HG02798 (cell line): ENCODE results near the gene RTEL1.

Source experiments
- ATAC-seq: cut with Tn5 transposase; IDR thresholded peaks from one replicate; pipeline ENCODE4 v1.9.1; 2021; ENCODE audit warnings: mild to moderate bottlenecking; ENCODE audit not compliant: unreplicated experiment, poor library complexity

Gene RTEL1

DNA sequence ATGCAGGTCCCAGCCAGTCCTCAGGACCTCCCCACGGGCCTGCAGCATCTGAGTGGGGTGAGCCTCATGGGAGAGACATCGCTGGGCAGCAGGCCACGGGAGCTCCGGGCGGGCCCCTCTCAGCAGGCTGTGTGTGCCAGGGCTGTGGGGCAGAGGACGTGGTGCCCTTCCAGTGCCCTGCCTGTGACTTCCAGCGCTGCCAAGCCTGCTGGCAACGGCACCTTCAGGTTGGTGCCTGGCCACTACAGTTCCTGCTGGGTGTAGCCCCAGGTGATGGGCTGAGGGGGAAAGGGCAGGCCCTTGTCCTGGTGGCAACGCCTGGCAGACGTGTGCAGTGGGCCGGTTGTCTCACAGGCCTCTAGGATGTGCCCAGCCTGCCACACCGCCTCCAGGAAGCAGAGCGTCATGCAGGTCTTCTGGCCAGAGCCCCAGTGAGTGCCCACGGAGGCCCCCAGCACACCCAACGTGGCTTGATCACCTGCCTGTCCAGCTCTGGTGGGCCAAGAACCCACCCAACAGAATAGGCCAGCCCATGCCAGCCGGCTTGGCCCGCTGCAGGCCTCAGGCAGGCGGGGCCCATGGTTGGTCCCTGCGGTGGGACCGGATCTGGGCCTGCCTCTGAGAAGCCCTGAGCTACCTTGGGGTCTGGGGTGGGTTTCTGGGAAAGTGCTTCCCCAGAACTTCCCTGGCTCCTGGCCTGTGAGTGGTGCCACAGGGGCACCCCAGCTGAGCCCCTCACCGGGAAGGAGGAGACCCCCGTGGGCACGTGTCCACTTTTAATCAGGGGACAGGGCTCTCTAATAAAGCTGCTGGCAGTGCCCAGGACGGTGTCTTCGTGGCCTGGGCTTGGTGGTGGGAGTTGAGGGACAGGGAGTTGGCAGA is 37.6 kb downstream of the RTEL1 start:
- no peak for ATAC-seq

DNA sequence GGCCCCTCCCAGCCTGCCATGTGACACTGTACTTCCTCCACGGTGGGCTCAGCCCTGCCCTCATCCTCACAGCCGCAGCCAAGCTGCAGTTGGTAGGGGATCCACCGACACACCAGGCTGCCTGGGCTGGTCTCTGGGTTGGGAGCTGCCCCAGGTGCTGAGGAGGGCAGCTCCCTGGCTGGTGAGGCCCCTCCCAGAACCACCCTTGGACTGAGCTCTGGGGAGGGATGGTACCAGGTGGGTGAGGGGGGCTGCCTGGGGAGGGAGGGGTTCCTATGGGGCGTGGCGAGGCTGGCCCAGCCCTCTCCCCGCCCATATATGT is 38.2 kb downstream of the RTEL1 start:
- no peak for ATAC-seq

DNA sequence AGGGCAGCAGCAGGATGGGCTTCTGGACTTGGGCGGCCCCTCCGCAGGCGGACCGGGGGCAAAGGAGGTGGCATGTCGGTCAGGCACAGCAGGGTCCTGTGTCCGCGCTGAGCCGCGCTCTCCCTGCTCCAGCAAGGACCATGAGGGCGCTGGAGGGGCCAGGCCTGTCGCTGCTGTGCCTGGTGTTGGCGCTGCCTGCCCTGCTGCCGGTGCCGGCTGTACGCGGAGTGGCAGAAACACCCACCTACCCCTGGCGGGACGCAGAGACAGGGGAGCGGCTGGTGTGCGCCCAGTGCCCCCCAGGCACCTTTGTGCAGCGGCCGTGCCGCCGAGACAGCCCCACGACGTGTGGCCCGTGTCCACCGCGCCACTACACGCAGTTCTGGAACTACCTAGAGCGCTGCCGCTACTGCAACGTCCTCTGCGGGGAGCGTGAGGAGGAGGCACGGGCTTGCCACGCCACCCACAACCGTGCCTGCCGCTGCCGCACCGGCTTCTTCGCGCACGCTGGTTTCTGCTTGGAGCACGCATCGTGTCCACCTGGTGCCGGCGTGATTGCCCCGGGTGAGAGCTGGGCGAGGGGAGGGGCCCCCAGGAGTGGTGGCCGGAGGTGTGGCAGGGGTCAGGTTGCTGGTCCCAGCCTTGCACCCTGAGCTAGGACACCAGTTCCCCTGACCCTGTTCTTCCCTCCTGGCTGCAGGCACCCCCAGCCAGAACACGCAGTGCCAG is 38.7 kb downstream of the RTEL1 start, which contains the start of gene TNFRSF6B:
TNFRSF6B (plus strand) TSS at position 25 of the 729 bp plus-strand sequence; CDS start at position 141, 116 bp downstream.
- ATAC-seq, result no peak

DNA sequence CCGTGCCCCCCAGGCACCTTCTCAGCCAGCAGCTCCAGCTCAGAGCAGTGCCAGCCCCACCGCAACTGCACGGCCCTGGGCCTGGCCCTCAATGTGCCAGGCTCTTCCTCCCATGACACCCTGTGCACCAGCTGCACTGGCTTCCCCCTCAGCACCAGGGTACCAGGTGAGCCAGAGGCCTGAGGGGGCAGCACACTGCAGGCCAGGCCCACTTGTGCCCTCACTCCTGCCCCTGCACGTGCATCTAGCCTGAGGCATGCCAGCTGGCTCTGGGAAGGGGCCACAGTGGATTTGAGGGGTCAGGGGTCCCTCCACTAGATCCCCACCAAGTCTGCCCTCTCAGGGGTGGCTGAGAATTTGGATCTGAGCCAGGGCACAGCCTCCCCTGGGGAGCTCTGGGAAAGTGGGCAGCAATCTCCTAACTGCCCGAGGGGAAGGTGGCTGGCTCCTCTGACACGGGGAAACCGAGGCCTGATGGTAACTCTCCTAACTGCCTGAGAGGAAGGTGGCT is 39.3 kb downstream of the RTEL1 start:
- ATAC-seq, result no peak

DNA sequence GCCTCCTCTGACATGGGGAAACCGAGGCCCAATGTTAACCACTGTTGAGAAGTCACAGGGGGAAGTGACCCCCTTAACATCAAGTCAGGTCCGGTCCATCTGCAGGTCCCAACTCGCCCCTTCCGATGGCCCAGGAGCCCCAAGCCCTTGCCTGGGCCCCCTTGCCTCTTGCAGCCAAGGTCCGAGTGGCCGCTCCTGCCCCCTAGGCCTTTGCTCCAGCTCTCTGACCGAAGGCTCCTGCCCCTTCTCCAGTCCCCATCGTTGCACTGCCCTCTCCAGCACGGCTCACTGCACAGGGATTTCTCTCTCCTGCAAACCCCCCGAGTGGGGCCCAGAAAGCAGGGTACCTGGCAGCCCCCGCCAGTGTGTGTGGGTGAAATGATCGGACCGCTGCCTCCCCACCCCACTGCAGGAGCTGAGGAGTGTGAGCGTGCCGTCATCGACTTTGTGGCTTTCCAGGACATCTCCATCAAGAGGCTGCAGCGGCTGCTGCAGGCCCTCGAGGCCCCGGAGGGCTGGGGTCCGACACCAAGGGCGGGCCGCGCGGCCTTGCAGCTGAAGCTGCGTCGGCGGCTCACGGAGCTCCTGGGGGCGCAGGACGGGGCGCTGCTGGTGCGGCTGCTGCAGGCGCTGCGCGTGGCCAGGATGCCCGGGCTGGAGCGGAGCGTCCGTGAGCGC is 39.9 kb downstream of the RTEL1 start:
- ATAC-seq, result no peak

DNA sequence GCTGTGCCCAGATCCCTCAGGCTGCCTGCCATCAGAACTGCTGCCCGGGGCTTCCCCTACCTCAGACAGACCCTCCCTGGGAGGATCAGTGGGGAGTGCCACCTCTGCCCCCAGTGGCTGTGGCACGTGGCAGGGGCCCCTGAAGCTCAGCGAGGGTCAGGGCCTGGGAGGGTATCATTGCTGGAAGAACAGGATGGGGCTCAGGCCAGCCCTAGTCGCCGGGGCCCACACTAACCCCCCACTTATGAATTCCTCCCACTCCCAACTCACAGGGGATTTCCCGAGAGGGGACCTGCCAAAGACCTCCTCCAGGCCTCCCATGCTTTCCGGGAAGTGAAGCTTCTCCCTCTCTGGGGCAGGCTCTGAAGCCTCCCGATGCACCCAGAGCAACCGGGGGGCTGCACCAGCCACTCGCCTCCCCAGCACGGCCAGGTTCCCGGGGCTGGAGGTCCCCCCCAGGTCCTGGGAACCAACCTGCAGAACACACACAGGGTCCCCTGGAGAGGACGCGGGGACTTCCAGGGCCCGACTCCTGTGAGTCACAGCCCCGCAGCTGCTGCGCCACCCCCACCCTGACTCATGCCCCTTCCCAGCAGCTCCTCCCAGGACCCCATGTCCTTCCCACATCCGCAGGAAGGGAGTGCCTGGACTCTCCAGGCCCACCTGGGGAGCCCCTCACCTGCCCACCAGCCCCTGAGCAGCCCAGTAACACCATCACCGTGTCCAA is 40.8 kb downstream of the RTEL1 start:
- no peak for ATAC-seq

DNA sequence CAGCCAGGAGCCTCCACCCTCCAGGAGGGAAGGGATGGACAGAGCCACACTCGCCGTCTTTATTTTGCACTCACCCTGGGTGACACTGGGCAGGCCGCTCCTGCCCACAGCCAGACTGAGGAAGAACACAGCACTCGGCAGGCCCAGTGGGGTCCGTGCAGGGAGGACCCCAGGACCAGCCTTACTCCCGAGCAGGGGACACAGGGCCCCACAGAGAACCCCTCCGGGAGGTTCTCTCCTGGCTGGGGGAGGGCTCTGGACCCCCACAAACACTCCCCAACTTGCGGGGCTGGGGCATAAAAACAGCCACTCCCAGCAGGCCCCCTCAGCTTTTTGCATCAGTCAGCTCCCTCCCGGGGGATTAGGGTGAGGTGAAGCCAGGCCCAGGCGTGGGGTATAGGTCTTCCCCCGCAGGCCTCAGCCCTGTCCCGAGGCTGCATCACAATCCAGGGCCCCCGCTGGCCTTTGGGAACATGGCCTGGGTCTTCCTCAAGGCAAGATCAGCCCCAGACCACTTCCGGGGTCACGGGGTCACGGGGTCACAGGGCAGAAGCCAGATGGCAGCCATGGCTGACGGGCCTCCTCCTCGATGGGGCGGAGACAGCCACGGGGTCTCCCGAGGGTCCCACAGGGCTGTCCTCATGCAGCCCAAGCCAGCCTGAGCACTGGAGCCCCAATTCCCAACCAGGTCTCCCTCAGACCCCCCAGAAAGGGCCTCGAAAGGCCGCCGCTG is 41.5 kb downstream of the RTEL1 start:
- ATAC-seq, result no peak

DNA sequence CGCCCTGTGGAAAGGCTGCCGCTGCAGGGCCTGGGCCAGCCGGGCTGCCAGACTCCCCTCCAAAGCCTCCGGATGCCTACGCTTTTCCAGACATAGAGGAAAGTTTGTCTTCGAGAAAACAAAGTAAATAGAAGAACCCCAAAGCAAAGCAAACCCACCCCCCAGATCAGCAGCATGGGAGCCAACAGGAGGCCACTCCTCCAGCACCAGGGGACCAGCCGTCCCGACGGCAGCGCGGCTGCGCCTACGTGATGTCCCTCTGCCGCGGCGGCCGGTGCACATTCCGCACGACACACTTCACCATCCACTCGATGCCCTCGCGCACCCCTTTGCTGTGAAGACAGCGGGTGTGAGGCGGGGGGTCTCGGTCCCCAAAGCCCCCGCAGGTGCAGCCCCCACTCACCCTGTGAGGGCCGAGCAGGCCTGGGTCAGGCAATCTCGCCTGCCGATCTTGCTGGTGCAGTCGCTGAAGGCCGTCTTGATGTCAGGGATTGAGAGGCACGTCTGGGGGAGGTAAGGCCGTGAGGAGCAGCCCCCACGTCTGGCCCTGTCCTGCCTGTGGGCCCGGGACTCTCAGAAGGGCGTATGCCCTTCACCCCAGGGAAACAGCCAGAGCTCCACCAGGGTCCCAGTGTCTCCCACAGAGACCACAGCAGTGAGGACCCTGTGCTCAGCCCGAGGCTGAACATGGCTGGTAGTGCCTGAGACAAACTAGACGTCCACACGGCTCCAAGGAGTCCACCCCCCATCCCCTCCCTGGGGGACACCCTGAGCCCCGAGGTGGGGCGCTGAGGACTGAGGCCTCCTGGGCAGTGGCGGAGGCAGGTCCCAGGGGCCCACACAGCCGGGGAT is 42.3 kb downstream of the RTEL1 start:
- no peak for ATAC-seq

DNA sequence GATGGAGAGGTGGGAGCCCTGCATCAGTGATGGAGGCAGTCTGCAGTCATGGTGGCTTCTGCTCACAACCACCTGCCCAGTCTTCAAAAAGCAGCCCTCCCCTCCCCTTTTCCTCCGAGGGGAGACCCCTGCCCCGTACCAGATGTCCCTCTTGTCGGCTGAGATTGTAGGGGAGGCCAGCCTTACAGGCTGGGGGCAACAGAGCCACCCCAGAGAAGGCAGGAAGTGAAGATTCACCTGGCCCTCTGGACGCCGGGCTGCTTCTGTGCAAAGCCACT is 42.9 kb downstream of the RTEL1 start:
- no peak for ATAC-seq

DNA sequence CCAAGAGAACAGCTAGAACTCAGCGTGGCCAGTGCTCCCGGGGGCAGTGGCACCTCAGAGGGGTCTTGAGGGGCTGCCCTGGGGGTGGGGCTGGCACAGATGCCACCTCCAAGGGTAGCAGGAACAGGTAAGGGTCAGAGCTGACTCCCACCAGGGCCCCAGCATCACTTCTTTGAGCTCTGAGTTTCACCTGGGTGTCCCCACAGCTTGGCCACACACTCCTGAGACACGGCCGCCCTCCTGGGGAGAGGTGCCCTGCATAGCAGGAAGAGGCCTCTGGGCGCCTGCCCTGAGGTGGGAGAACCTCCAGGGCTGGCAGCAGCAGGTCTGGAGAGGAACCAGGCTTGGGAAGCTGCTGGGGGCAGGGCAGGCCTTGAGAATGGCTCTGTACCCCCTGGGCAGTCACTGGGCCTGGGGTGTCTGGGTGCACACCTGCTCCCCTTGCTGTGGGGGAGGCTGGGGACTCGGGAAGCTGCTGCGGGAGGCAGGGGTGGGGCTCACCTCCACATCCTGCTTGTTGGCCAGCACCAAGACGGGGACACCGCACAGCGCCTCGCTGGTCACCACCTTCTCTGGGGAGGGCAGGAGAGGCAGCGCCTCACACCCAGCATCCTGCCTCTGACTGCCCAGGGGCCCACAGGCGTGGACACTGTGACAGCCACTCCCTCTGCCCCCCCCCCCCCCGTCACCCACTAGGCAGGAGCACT is 43.4 kb downstream of the RTEL1 start:
- no peak for ATAC-seq

DNA sequence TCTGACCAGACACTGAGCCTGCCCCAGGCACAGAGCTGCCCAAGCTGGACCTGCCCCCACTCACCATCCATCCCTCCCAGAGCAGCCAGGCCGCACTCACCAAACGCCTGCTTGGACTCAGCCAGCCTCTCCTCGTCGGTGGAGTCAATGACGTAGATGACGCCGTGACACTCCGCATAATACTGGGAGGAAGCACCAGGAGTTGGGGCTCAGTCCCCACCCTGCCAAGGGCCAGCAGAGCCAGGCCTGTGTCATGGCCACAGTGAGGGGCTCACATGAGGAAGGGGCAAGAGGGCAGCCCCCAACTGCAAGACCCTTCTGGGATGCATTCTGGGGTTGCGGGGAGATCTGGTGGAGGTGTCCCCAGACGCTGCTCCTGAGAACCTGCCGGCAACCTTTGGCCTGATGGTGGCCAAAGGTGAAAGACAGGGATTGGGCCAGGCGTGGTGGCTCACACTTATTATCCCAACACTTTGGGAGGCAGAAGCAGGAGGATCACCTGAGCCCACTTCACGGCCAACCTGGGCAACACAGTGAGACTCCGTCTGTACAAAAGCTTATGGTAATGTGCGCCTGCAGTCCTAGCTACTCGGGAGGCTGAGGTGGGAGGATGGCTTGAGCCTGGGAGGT is 44.0 kb downstream of the RTEL1 start:
- ATAC-seq, result no peak

DNA sequence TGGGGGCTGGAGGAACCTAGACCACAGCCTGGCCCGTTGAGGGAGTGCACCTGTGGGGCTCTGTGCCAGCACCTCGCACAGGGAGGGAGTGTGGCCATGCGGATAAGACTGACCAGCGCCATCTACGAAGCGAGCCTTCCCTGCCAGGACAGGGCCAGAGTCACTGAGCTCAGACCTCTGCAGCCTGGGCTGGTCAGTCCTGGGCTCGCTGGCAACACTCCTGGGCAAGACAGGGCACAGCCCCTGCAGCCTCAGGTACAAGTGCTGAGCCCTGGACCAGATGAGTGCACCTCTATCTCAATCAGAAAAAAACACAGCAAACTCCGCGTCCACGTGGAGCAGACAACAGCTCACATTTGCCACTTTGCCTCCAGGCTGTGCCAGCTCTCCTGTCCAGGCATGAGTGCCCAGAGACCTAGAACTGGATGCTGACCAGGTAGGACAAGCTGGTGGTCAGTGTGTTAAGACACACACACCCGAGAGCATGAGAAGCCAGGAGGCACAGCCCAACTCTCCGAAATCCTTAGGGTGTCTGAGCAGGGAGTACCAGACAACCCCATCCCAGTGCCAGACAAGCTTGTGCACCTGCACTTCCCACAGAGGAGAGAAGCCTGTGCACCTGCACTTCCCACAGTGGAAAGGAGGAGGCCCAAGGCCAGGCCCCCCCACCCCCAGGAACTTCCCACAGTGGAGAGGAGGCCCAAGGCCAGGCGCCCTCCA is 44.8 kb downstream of the RTEL1 start:
- ATAC-seq, result no peak

DNA sequence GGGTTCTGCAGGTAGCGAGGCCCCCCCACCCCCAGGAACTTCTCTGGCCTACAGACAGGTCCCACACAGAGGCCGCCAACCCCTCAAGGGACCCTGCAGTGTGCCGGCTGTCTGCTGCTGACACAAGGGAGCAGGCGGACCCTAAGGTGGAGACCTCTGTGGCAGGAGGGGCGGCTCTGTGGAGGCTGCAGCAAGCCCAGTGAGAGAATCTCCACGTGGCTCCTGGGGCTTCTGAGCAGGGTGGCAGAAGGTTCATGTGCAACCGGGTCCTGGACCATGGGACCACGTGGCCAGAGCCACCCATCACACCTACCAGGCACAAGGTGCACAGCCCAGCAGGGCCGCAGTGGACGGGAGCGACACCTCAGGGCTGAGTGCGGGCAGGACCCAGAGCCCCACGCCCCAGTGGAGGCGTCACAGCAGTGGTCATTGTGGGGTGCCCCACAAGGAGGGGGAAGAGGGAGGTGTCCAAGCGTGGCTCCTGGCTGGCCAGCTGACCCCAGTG is 45.4 kb downstream of the RTEL1 start:
- no peak for ATAC-seq

DNA sequence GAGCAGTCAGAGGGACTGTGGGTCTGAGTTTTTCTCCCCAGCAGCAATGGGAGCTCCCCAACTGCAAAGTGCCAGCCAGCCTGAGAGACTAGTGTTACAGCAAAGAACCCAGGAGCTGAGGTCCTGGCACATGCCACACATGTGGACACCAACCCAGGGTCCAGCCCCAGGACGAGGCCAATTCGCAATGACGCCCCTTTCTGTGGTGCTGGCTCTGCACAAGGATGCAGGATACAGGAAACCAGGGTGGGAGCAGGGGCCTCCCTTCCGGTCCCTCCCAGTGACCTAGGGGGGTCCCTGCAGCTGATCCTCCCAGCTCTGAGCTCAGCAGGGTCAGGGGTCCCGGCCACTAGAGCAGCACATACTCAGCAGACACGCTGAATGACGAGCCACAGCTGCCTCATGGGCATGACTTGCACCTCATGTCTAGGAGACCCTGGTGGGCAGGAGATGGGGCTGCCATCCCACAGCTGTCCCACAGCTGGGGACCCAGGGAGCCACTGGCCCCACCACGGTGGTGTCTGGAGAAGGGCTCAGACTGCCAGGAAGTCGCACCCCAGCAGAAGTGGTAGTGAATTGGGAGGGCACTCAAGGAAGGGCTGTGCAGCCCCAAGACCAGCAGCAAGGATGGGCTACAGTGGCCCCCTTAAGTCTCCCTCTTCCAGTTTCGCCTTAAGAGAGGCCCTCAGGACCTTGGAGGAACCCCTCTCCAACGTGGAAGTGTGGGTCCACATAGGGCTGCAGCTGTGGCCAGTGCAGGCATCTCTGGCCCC is 46.0 kb downstream of the RTEL1 start:
- no peak for ATAC-seq

DNA sequence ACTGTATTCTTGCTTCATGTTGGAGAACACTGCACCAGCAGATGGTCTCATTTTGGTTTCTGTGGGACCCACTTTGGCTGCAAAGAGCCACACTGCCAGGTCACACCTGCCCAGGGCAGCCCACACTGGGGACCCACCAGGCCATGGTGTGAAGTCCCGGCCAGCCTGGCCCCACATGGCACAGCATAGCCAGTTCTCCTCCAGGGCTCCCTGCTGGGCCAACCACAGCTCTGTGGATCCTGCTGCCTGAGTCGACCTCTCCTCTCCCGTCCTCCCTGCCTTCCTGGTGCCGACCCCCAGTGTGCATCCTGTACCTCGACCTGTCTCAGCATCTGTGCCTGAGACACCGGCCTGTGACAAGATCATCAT is 46.6 kb downstream of the RTEL1 start:
- no peak for ATAC-seq

DNA sequence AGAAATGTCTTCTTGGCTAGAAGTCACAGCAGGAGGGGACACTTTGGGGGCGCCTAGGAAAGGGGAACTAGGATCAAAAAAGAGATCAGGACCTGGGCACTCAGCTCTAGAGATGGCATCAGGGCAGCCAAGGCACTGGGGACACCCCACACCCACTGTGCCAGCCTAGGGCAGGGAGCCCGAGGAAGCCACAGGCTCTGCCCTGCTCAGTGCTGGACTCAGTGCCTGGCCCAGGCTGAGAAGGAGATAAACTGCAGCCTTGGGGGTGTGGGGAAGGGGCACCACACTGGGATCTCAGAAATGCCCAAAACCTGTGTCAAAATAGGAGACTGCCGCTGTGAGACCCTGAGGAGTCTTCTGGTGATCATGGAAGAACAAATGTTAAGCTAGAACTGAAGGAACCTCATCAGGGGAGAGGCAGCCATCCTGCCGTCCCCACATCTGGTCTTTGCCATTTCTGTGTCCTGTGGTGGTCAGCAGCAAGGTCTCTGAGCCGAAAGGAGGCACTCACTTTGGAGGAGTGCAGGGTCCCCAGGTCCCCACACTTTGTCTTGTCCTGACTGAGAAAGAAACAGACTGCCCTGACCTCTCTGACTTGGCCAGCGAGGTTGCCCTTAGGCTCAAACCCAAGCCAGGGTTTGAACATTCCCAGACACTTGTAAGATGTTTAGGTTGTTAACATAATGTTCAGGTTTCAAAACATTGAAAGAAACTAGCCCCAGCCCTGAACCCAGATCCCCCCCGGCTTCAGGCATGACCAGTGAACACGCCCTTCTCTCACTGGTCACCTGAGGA is 47.3 kb downstream of the RTEL1 start:
- no peak for ATAC-seq
